K562 (cell line): Measurements from ENCODE around the gene GOLGA2. TPM values are rescaled to one million over a fixed set of nuclear protein-coding genes. Genes with fewer than 3 reads are reported as not detected.

Source experiments
- ATAC-seq: fragments of 200-7000 bp; cut with Tn5 transposase; 3 replicates; pipeline ENCODE4 v1.9.1; 2020; ENCODE audit warnings: moderate library complexity
- BruUV-seq: library from RNA; stranded (reverse); fragments of 400-500 nt; replicated peaks from 2 replicates; lab custom pipeline; 2021; lab: Mats Ljungman, UMichigan
- CTCF ChIA-PET: fragments of 300-600 bp; formaldehyde crosslinking; extraction: SDS; loops from one replicate; lab custom pipeline; 2021; ENCODE audit warnings: low intra/inter-chr PET ratio; lab: Yijun Ruan, JAX
- POLR2A ChIA-PET: fragments of 300-600, 350-650 bp; sonication (Branson Sonifier 250); formaldehyde crosslinking; extraction: SDS; loops from one replicate; lab custom pipeline; 2021; ENCODE audit warnings: antibody characterized with exemption, inconsistent platforms; lab: Yijun Ruan, JAX
- DNase-seq, 4 experiments: peaks; one replicate each; pipeline versions ENCODE4 v3.0.0 to v3.0.0-alpha.2; 2011 to 2018; ENCODE audit warnings: low spot score in 3 of 4, mixed read lengths in 3 of 4; ENCODE audit errors: extremely low read depth in 1 of 4
- FAIRE-seq: peaks from 2 replicates; lab custom pipeline; 2011; peaks lifted over from hg19 to GRCh38; lab: Jason Lieb, UNC
- H2AFZ ChIP-seq: 2 replicates; pipeline ENCODE4 v1.6.0; 2011; ENCODE audit warnings: low read depth, low read length, control low read depth, inconsistent platforms
- H3K27ac ChIP-seq: fragments of 200-600 bp; 3 replicates; pipeline ENCODE4 v1.8.0; 2011; ENCODE audit warnings: low read depth, mild to moderate bottlenecking, control low read depth, inconsistent platforms, low read length, moderate library complexity, mixed read lengths; ENCODE audit errors: extremely low read depth
- H3K27me3 ChIP-seq, 2 experiments: fragments of 300-600 bp in 1 of 2; 2 replicates in 1 of 2; 3 replicates in 1 of 2; pipeline versions ENCODE4 v1.6.0 to v1.8.0; 2011; ENCODE audit warnings: inconsistent platforms in 2 of 2, low read length in 2 of 2, mild to moderate bottlenecking in 1 of 2, mixed read lengths in 1 of 2, moderate library complexity in 1 of 2; ENCODE audit not compliant: control insufficient read depth in 2 of 2, insufficient read depth in 2 of 2
- H3K36me3 ChIP-seq: fragments of 300-600 bp; 3 replicates; pipeline ENCODE4 v1.8.0; 2011; ENCODE audit warnings: mild to moderate bottlenecking, low read length, inconsistent platforms; ENCODE audit not compliant: control insufficient read depth, insufficient read depth
- H3K4me1 ChIP-seq, 2 experiments: fragments of 200-600 bp in 1 of 2; replicated peaks in 1 of 2; 2 replicates in 1 of 2; 3 replicates in 1 of 2; pipeline versions ENCODE4 v1.5.1 to v1.8.0; 2011; ENCODE audit warnings: inconsistent platforms in 2 of 2, low read length in 2 of 2, mild to moderate bottlenecking in 1 of 2, mixed read lengths in 1 of 2, moderate library complexity in 1 of 2; ENCODE audit not compliant: control insufficient read depth in 2 of 2, insufficient read depth in 2 of 2
- H3K4me2 ChIP-seq: 2 replicates; pipeline ENCODE4 v1.6.1; 2011; ENCODE audit warnings: low read length, control low read depth, inconsistent platforms, mixed read lengths; ENCODE audit not compliant: insufficient read depth
- H3K4me3 ChIP-seq: fragments of 200-600 bp; sonication (generic), shearing (Covaris generic); 2 replicates; pipeline ENCODE4 v1.5.1; 2016; ENCODE audit warnings: control low read depth, inconsistent platforms
- H3K79me2 ChIP-seq: fragments of 200-600 bp; 3 replicates; pipeline ENCODE4 v1.8.0; 2011; ENCODE audit warnings: low read length, inconsistent platforms; ENCODE audit not compliant: control insufficient read depth, insufficient read depth
- H3K9ac ChIP-seq, 2 experiments: 2 replicates each; pipeline versions ENCODE4 v1.6.0 to v1.6.1; 2011; ENCODE audit warnings: low read depth in 2 of 2, low read length in 2 of 2, control low read depth in 1 of 2, inconsistent platforms in 1 of 2, mild to moderate bottlenecking in 1 of 2, mixed read lengths in 1 of 2; ENCODE audit not compliant: insufficient read depth in 1 of 2
- H3K9me1 ChIP-seq: one replicate; pipeline ENCODE4 v1.6.0; 2011; ENCODE audit warnings: inconsistent platforms, mild to moderate bottlenecking, low read length, moderate library complexity; ENCODE audit not compliant: control insufficient read depth, insufficient read depth
- H3K9me3 ChIP-seq: replicated peaks from 2 replicates; pipeline ENCODE4 v1.5.1; 2011; ENCODE audit warnings: low read depth, low read length, inconsistent platforms; ENCODE audit not compliant: control insufficient read depth, insufficient read depth
- H4K20me1 ChIP-seq: replicated peaks from 2 replicates; pipeline ENCODE4 v1.6.1; 2011; ENCODE audit warnings: low read length, inconsistent platforms, mixed read lengths; ENCODE audit not compliant: control insufficient read depth, insufficient read depth
- CBFB ChIP-seq: sonication (generic); formaldehyde crosslinking; IDR thresholded peaks from 2 replicates; pipeline ENCODE4 v1.4.0; 2020; ENCODE audit warnings: mild to moderate bottlenecking, missing genetic modification reagents
- CEBPB ChIP-seq: fragments of 450-650 bp; IDR thresholded peaks from 2 replicates; pipeline ENCODE4 v1.6.1; 2016; ENCODE audit warnings: missing genetic modification characterization, missing compliant biosample characterization
- DDX20 ChIP-seq: fragments of 450-650 bp; IDR thresholded peaks from 2 replicates; pipeline ENCODE4 v1.6.1; 2016; ENCODE audit warnings: missing genetic modification characterization, low read depth, mild to moderate bottlenecking, missing compliant biosample characterization, moderate library complexity
- HNRNPK ChIP-seq: fragments of 200-400 bp; formaldehyde crosslinking; IDR thresholded peaks from one replicate; pipeline ENCODE4 v1.6.1; 2018; ENCODE audit warnings: mild to moderate bottlenecking, low read depth, low read length; ENCODE audit not compliant: poor library complexity, severe bottlenecking
- NCOA6 ChIP-seq: fragments of 450-650 bp; IDR thresholded peaks from 2 replicates; pipeline ENCODE4 v1.6.1; 2017; ENCODE audit warnings: mild to moderate bottlenecking
- RBFOX2 ChIP-seq: fragments of 200-400 bp; formaldehyde crosslinking; IDR thresholded peaks from 2 replicates; pipeline ENCODE4 v1.6.1; 2017; ENCODE audit warnings: low read depth, mild to moderate bottlenecking, low read length, moderate library complexity
- XRCC4 ChIP-seq: IDR thresholded peaks from one replicate; pipeline ENCODE4 v1.6.1; 2011; ENCODE audit not compliant: insufficient read depth, insufficient read length; ENCODE audit errors: extremely low read depth
- WGBS: fragments of 100-300 bp; shearing (Covaris generic); methylation state at CpG from one replicate; pipeline ENCODE4 v1.1.6; 2016; ENCODE audit warnings: low coverage, mixed read lengths; ENCODE audit not compliant: insufficient coverage; ENCODE audit errors: missing lambda C conversion rate; 5-methylcytosine and 5-hydroxymethylcytosine counted together
- in situ Hi-C: fragments of 300-500 bp; cut with MboI; formaldehyde crosslinking; loops from 4 replicates; pipeline ENCODE4 v1.15.0; 2018; ENCODE audit warnings: inconsistent platforms, mixed read lengths
- intact Hi-C: fragments of 100-400 bp; cut with micrococcal nuclease; formaldehyde crosslinking; loops from 2 replicates; pipeline ENCODE4 v1.14.2; 2022
- polyA plus RNA-seq, 8 experiments: library from polyadenylated mRNA; depleted of rRNA in 4 of 8; stranded (reverse) in 5 of 8; unstranded in 3 of 8; fragments of >200 nt; fragmentation: Nextera tagmentation in 2 of 8; fragmentation: Illumina TruSeq in 1 of 8; extraction: Ambion mirVana in 2 of 8; extraction: Trizol in 1 of 8; gene quantifications; 2 replicates each; pipeline versions ENCODE4 v1.2.1 to v1.2.3, GENCODE V29; 2011 to 2014; ENCODE audit warnings: inconsistent platforms in 1 of 8, missing spikeins in 1 of 8
- total RNA-seq, 7 experiments: library from RNA; depleted of rRNA in 6 of 7; stranded (reverse); fragments of >200 nt in 6 of 7; fragmentation: Illumina TruSeq in 2 of 7; extraction: Trizol in 2 of 7; gene quantifications; 2 replicates each; pipeline versions ENCODE4 v1.2.1 to v1.2.3, GENCODE V29; 2011 to 2021; ENCODE audit warnings: low replicate concordance in 1 of 7
- TF ChIP-seq, protein P1 (sequence below): fragments of 450-650 bp; IDR thresholded peaks from 2 replicates; pipeline ENCODE4 v1.6.1; 2016; ENCODE audit warnings: borderline replicate concordance
- TF ChIP-seq, protein P2 (sequence below), 2 experiments: IDR thresholded peaks; 2 replicates each; pipeline ENCODE4 v1.6.1; 2011; ENCODE audit warnings: borderline replicate concordance in 1 of 2, control low read depth in 1 of 2, low read depth in 1 of 2, low read length in 1 of 2, mild to moderate bottlenecking in 1 of 2, mixed read lengths in 1 of 2, moderate library complexity in 1 of 2; ENCODE audit not compliant: insufficient read depth in 1 of 2, insufficient read length in 1 of 2, poor library complexity in 1 of 2, severe bottlenecking in 1 of 2; ENCODE audit errors: extremely low read depth in 1 of 2

Gene GOLGA2
- total and polyA plus RNA-seq, 9 of the 15 experiments (the other 6 are each of a cell fraction or from before 2014, with no cell fraction given) = 15.7 to 138 (median 76.0) TPM

DNA sequence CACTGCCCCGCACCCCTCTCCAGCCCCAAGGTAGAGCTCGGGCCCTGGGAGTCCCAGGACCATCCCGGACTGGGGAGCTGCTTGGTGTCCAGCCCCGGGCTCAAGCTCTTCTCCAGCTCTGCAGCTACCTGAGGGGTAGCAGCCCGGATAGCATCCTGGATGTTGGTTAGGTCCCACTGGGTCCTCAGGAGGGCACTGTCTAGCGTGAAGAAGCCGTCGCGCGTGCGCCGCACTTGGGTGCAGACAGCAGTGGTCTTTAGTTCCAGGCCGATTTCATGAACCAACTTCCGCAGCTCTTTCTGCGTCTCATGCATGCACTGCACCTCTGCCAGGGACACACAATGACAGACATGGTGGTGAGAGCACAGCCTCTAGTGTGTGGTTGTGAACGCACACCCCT, 33.7 kb upstream of the GOLGA2 start (continued):
- TF ChIP-seq, protein P1, sequence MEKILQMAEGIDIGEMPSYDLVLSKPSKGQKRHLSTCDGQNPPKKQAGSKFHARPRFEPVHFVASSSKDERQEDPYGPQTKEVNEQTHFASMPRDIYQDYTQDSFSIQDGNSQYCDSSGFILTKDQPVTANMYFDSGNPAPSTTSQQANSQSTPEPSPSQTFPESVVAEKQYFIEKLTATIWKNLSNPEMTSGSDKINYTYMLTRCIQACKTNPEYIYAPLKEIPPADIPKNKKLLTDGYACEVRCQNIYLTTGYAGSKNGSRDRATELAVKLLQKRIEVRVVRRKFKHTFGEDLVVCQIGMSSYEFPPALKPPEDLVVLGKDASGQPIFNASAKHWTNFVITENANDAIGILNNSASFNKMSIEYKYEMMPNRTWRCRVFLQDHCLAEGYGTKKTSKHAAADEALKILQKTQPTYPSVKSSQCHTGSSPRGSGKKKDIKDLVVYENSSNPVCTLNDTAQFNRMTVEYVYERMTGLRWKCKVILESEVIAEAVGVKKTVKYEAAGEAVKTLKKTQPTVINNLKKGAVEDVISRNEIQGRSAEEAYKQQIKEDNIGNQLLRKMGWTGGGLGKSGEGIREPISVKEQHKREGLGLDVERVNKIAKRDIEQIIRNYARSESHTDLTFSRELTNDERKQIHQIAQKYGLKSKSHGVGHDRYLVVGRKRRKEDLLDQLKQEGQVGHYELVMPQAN = no peak
- TF ChIP-seq NCOA6 (no peak), CBFB (CRISPR knock-in tag) (no peak; the same call in 1 of the 2 replicates), HNRNPK (no peak)

DNA sequence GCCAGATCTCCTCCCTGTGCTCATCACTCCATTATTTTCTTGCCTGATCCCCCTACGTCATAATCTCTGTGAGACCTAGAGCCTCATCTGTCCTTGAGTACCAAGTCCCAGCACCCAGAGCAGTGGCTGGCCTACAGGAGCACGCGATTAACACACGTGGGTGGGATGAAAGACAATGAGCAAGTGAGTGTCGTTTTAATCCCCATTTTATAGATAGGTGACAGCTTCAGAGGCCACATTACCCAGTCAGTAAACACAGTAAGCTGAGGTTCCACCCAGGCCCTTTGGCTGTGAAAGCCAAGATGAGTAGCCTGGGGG, 29.1 kb upstream of the GOLGA2 start:
- H3K27me3 ChIP-seq = no peaks in the 10 kb centered on the region
- intact Hi-C loops (no loop called here), in situ Hi-C loops (no loop called here)
- peaks cover 19% of the 10 kb centered on the region for H3K36me3 ChIP-seq
- FAIRE-seq (no peak), DNase-seq (no peak), ATAC-seq (peak; percentile 2; the same call in 1 of the 3 replicates)
- H3K9me3 ChIP-seq = no peaks in the 10 kb centered on the region
- ChIA-PET POLR2A (interaction anchor here (0.7 to 2.2 kb wide), 16 partner anchors 9 to 393 kb away, joined by 3 to 17 read pairs (median 4); partner anchors contain the start of genes SET and TRUB2), CTCF (no interaction called here)
- TF ChIP-seq XRCC4 = no peak
- peak; percentile 41; the same call in 1 of the 2 replicates for TF ChIP-seq RBFOX2
- peak; percentile 10; the same call in 1 of the 2 replicates for TF ChIP-seq CEBPB (tag)
- TF ChIP-seq, protein P2, sequence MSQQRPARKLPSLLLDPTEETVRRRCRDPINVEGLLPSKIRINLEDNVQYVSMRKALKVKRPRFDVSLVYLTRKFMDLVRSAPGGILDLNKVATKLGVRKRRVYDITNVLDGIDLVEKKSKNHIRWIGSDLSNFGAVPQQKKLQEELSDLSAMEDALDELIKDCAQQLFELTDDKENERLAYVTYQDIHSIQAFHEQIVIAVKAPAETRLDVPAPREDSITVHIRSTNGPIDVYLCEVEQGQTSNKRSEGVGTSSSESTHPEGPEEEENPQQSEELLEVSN (IDR thresholded peaks at IDR 0.05; ENCODE audit: borderline replicate concordance in 1 of 2, extremely low read depth in 1 of 2, insufficient read depth in 1 of 2, insufficient read length in 1 of 2, low read depth in 1 of 2, low read length in 1 of 2, poor library complexity in 1 of 2, severe bottlenecking in 1 of 2) = peak in 1 of 2 experiments; percentile 23
- TF ChIP-seq DDX20 = no peak
- H3K79me2 ChIP-seq = no peaks in the 10 kb centered on the region
- no peak overlapping the region for H3K4me3 ChIP-seq
- H3K4me1 ChIP-seq = peaks cover 24 to 36% of the 10 kb centered on the region in 2 experiments
- no peaks in the 10 kb centered on the region for H3K9me1 ChIP-seq
- WGBS = 45% methylated on average over 5 of the region's 5 CpGs
- no peak overlapping the region for H3K4me2 ChIP-seq
- no TSS peak for BruUV-seq
- H2AFZ ChIP-seq = no peak overlapping the region
- H4K20me1 ChIP-seq = no peaks in the 10 kb centered on the region
- peak overlapping the region; percentile 8 to 21; a peak in 2 of 4 replicates for H3K9ac ChIP-seq
- H3K27ac ChIP-seq = no peak overlapping the region; the same call in 2 of the 3 replicates
